GM19372 (cell line): Measurements from ENCODE around the gene STARD3NL.
"Not testable (repeated sequence)": the region's sequence is repeated elsewhere in the genome, so short reads cannot be mapped to it uniquely, and the experiment has no call there.

Experiments used
- ATAC-seq: cut with Tn5 transposase; IDR thresholded peaks from one replicate; pipeline ENCODE4 v1.9.1; 2021; ENCODE audit warnings: mild to moderate bottlenecking, low read depth, moderate library complexity; ENCODE audit not compliant: unreplicated experiment

Gene STARD3NL

GRCh38 chr7:38178004-38178694, at the start of gene STARD3NL:
STARD3NL (plus strand) TSS chr7:38178245; CDS start chr7:38207505, 29,260 bp downstream.
- ATAC-seq: peak; percentile 99

GRCh38 chr7:38129162-38129561, 48.9 kb upstream of the STARD3NL start:
- no peak for ATAC-seq

- no peak for ATAC-seq
These were observed 48.5 kb upstream of the STARD3NL start for GRCh38 chr7:38129579-38129978.

GRCh38 chr7:38138171-38138570, 39.9 kb upstream of the STARD3NL start:
- no peak for ATAC-seq

GRCh38 chr7:38141187-38141586, 36.9 kb upstream of the STARD3NL start:
- ATAC-seq: no peak

GRCh38 chr7:38142736-38143135, 35.3 kb upstream of the STARD3NL start:
- ATAC-seq: no peak

GRCh38 chr7:38147005-38147404, 31.0 kb upstream of the STARD3NL start:
- ATAC-seq: no peak

- ATAC-seq: no peak
These were observed 26.5 kb upstream of the STARD3NL start for GRCh38 chr7:38151556-38151955.

GRCh38 chr7:38153515-38153914, 24.5 kb upstream of the STARD3NL start:
- ATAC-seq: no peak

GRCh38 chr7:38154278-38154677, 23.8 kb upstream of the STARD3NL start:
- ATAC-seq: no peak

GRCh38 chr7:38160003-38160571, 18.0 kb upstream of the STARD3NL start:
- no peak for ATAC-seq

GRCh38 chr7:38162036-38162435, 16.0 kb upstream of the STARD3NL start:
- ATAC-seq: no peak

GRCh38 chr7:38163671-38164070, 14.4 kb upstream of the STARD3NL start:
- ATAC-seq: no peak

- no peak for ATAC-seq
These were observed 9.0 kb upstream of the STARD3NL start for GRCh38 chr7:38168890-38169570.

GRCh38 chr7:38169847-38170246, 8.2 kb upstream of the STARD3NL start:
- ATAC-seq: no peak

GRCh38 chr7:38171623-38172391, 6.2 kb upstream of the STARD3NL start:
- peak; percentile 66 for ATAC-seq

- not testable (repeated sequence) for ATAC-seq
These were observed 2.5 kb upstream of the STARD3NL start for GRCh38 chr7:38175547-38175946.

- ATAC-seq: no peak
These were observed 433 bp upstream of the STARD3NL start for GRCh38 chr7:38177621-38178003.

- ATAC-seq: peak; percentile 25
These were observed 775 bp downstream of the STARD3NL start for GRCh38 chr7:38178695-38179344.

GRCh38 chr7:38179776-38180226, 1.8 kb downstream of the STARD3NL start:
- no peak for ATAC-seq
